ENCODE results near the gene LRRC25.
"Not testable (repeated sequence)": the region's sequence is repeated elsewhere in the genome, so short reads cannot be mapped to it uniquely, and the experiment has no call there.

LRRC25 gene

DNA sequence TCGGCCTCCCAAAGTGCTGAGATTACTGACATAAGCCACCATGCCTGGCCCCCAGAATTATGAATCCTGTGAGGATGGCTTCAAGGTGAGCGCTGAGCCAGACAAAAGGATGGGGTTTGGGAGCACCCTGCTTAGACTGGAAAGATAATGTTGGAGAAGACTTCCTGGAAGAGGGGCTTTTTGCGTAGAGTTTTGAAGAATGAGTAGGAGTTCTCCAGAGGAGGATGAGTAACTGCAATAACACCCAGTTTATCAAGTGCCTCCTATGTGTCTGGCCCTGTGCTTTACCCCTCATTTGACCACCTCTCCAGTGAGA, 12.1 kb downstream of the LRRC25 start:
- TF ChIP-seq FOXM1 (IDR thresholded peaks at IDR 0.05; ENCODE audit: borderline replicate concordance), result no peak
- TF ChIP-seq SP1 (IDR thresholded peaks at IDR 0.05), result no peak
- TF ChIP-seq SUZ12 (IDR thresholded peaks at IDR 0.05), result no peak
- no peak for TF ChIP-seq NFRKB (IDR thresholded peaks at IDR 0.05)
- TF ChIP-seq, protein P1, sequence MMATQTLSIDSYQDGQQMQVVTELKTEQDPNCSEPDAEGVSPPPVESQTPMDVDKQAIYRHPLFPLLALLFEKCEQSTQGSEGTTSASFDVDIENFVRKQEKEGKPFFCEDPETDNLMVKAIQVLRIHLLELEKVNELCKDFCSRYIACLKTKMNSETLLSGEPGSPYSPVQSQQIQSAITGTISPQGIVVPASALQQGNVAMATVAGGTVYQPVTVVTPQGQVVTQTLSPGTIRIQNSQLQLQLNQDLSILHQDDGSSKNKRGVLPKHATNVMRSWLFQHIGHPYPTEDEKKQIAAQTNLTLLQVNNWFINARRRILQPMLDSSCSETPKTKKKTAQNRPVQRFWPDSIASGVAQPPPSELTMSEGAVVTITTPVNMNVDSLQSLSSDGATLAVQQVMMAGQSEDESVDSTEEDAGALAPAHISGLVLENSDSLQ (IDR thresholded peaks at IDR 0.05), result no peak
- no peak for TF ChIP-seq TARDBP (IDR thresholded peaks at IDR 0.05)
- TF ChIP-seq ELF4 (IDR thresholded peaks at IDR 0.05), result no peak
- TF ChIP-seq HDGF (IDR thresholded peaks at IDR 0.05; ENCODE audit: borderline replicate concordance), result no peak
- no peak for TF ChIP-seq CTBP1 (IDR thresholded peaks at IDR 0.05; ENCODE audit: borderline replicate concordance)
- no peak for TF ChIP-seq ZNF384 (IDR thresholded peaks at IDR 0.05)
- no peak for TF ChIP-seq FOXK2 (IDR thresholded peaks at IDR 0.05)
- no peak for TF ChIP-seq LEF1 (IDR thresholded peaks at IDR 0.05; ENCODE audit: borderline replicate concordance)
- TF ChIP-seq L3MBTL2 (conservative IDR thresholded peaks at IDR 0.05), result no peak
- TF ChIP-seq BHLHE40 (IDR thresholded peaks at IDR 0.05; ENCODE audit: borderline replicate concordance), result no peak
- TF ChIP-seq FOXA1 (IDR thresholded peaks at IDR 0.05), result no peak
- TF ChIP-seq ARNT (IDR thresholded peaks at IDR 0.05), result no peak
- DNase-seq (ENCODE audit: extremely low spot score), result no peak
- POLR2A ChIA-PET, result no interaction called here
- CTCF ChIA-PET, result interaction anchor here (0.5 to 1.7 kb wide), 11 partner anchors 11 to 161 kb away, joined by 3 to 6 read pairs (median 3); partner anchors contain the start of gene SSBP4

DNA sequence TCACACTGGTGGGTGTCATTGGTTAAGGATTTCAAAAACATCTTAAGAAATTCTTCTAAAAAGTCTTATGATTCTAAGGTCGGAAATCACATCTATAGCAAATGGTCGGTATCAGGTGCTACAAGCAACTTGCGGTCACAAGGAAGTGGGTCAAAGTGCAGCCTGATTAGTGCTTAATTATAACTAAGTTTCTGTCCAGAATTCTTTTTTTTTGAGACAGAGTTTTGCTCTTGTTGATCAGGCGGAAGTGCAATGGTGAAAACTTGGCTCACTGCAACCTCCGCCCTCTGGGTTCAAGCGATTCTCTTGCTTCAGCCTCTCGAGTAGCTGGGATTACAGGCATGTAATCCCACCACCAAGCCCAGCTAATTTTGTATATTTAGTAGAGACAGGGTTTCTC, 12.6 kb downstream of the LRRC25 start:
- DNase-seq (ENCODE audit: extremely low spot score), result no peak
- TF ChIP-seq, protein P1 (IDR thresholded peaks at IDR 0.05), result no peak
- TF ChIP-seq ZNF384 (IDR thresholded peaks at IDR 0.05) (no peak), TARDBP (IDR thresholded peaks at IDR 0.05) (no peak), SUZ12 (IDR thresholded peaks at IDR 0.05) (no peak), CTBP1 (IDR thresholded peaks at IDR 0.05; ENCODE audit: borderline replicate concordance) (no peak), HDGF (IDR thresholded peaks at IDR 0.05; ENCODE audit: borderline replicate concordance) (no peak), LEF1 (IDR thresholded peaks at IDR 0.05; ENCODE audit: borderline replicate concordance) (no peak), NFRKB (IDR thresholded peaks at IDR 0.05) (no peak), ELF4 (IDR thresholded peaks at IDR 0.05) (no peak), ARNT (IDR thresholded peaks at IDR 0.05) (no peak), L3MBTL2 (conservative IDR thresholded peaks at IDR 0.05) (no peak), BHLHE40 (IDR thresholded peaks at IDR 0.05; ENCODE audit: borderline replicate concordance) (no peak), FOXK2 (IDR thresholded peaks at IDR 0.05) (no peak), FOXM1 (IDR thresholded peaks at IDR 0.05; ENCODE audit: borderline replicate concordance) (no peak), SP1 (IDR thresholded peaks at IDR 0.05) (no peak), FOXA1 (IDR thresholded peaks at IDR 0.05) (no peak)
- CTCF ChIA-PET, result interaction anchor here (0.6 kb wide), 1 partner anchor 28 kb away, joined by 3 read pairs; no protein-coding TSS in a partner anchor
- POLR2A ChIA-PET, result interaction anchor here (1.1 kb wide), 1 partner anchor 35 kb away, joined by 3 read pairs; the partner anchor contains the start of gene SSBP4

DNA sequence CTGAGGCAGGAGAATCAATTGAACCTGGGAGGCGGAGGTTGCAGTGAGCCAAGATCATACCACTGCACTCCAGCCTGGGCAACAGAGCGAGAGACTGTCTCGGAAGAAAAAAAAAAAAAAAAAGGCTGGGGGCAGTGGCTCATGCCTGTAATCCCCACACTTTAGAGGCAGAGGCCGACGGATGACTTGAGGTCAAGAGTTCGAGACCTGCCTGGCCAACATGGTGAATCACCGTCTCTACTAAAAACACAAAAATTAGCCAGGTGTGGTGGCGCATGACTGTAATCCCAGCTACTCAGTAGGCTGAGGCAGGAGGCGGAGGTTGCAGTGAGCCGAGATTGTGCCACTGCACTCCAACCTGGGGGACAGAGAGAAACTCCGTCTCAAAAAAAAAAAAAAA, 13.8 kb downstream of the LRRC25 start:
- DNase-seq (ENCODE audit: extremely low spot score); CTCF ChIA-PET: not testable (repeated sequence)

DNA sequence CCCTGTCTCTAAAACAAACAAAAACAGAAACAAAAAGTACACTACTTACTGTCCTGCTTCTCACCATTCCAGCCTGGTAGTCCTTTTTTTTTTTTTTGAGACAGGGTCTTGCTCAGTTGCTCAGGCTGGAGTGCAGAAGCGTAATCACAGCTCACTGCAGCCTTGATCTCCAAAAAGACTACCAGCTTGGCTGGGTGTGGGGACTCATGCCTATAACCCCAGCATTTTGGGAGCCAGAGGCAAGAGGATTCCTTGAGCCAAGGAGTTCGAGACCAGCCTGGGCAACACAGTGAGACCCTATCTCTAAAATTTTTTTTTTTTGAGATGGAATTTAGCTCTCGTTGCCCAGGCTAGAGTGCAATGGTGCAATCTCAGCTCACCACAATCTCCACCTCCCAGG, 16.6 kb downstream of the LRRC25 start:
- CTCF ChIA-PET, result interaction anchor here (0.6 to 1.2 kb wide), 3 partner anchors 29 to 1019 kb away, joined by 3 to 5 read pairs (median 3); no protein-coding TSS in a partner anchor
- DNase-seq (ENCODE audit: extremely low spot score), result no peak
- POLR2A ChIA-PET, result interaction anchor here (1.2 to 1.7 kb wide), 2 partner anchors 37 to 100 kb away, joined by 3 to 10 read pairs; partner anchors contain the start of gene JUND
- TF ChIP-seq HDGF (IDR thresholded peaks at IDR 0.05; ENCODE audit: borderline replicate concordance), result no peak
- TF ChIP-seq TARDBP (IDR thresholded peaks at IDR 0.05), result no peak
- TF ChIP-seq BHLHE40 (IDR thresholded peaks at IDR 0.05; ENCODE audit: borderline replicate concordance), result no peak
- TF ChIP-seq SUZ12 (IDR thresholded peaks at IDR 0.05), result no peak
- TF ChIP-seq FOXA1 (IDR thresholded peaks at IDR 0.05), result no peak
- TF ChIP-seq SP1 (IDR thresholded peaks at IDR 0.05), result no peak
- no peak for TF ChIP-seq FOXK2 (IDR thresholded peaks at IDR 0.05)
- TF ChIP-seq L3MBTL2 (conservative IDR thresholded peaks at IDR 0.05), result no peak
- no peak for TF ChIP-seq ZNF384 (IDR thresholded peaks at IDR 0.05)
- no peak for TF ChIP-seq CTBP1 (IDR thresholded peaks at IDR 0.05; ENCODE audit: borderline replicate concordance)
- no peak for TF ChIP-seq LEF1 (IDR thresholded peaks at IDR 0.05; ENCODE audit: borderline replicate concordance)
- no peak for TF ChIP-seq ARNT (IDR thresholded peaks at IDR 0.05)
- TF ChIP-seq ELF4 (IDR thresholded peaks at IDR 0.05), result no peak
- no peak for TF ChIP-seq NFRKB (IDR thresholded peaks at IDR 0.05)
- TF ChIP-seq FOXM1 (IDR thresholded peaks at IDR 0.05; ENCODE audit: borderline replicate concordance), result no peak
- TF ChIP-seq, protein P1 (IDR thresholded peaks at IDR 0.05), result no peak

More for the DNA sequence above, 13.8 kb downstream of the LRRC25 start:
- POLR2A ChIA-PET, result not testable (repeated sequence)

DNA sequence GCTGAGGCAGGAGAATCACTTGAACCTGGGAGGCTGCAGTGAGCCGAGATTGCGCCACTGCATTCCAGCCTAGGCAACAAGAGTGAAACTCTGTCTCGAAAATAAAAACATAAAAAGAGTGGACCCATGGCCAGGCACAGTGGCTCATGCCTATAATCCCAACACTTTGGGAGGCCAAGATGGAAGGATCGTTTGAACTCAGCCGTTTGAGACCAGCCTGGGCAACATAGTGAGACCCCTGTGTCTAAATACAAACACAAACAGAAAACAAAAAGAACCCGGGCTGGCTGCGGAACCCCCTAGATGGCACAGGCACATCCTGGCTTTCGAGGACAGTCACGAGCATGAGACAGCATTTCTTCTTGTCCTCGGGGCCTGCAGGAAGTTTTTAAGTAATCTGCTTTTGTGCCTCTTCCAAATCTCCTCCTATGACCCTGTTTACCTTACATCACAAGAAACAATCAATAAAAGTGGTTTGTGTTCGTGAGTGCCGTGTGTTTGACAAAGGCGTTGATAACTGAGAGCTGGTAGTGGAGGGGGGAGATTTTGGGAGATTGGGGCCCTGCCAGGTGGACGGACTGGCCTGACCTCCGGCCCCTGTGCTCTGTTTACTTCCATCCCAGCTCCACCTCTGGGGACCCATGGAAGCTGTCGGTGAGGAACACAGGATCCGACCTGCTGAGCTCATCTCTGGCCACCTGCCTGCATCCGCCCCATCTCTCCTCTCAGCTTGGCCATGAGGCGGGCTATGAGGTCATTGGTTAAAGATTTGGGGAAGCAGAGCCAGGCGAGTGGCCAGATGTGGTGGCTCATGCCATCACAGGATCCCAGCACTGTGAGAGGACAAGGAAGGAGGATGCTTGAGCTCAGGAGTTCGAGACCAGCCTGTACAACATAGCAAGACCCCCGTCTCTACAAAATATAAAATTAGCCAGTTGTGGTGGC, 17.3 kb downstream of the LRRC25 start:
- ChIA-PET CTCF (interaction anchor here (0.6 to 1.2 kb wide), 3 partner anchors 30 to 1018 kb away, joined by 3 to 5 read pairs (median 3); no protein-coding TSS in a partner anchor), POLR2A (interaction anchor here (1.2 to 1.7 kb wide), 2 partner anchors 38 to 99 kb away, joined by 3 to 10 read pairs; partner anchors contain the start of gene JUND)
- DNase-seq (ENCODE audit: extremely low spot score), result no peak
- no peak for TF ChIP-seq SUZ12 (IDR thresholded peaks at IDR 0.05)
- TF ChIP-seq SP1 (IDR thresholded peaks at IDR 0.05), result no peak
- TF ChIP-seq FOXK2 (IDR thresholded peaks at IDR 0.05), result no peak
- TF ChIP-seq BHLHE40 (IDR thresholded peaks at IDR 0.05; ENCODE audit: borderline replicate concordance), result no peak
- no peak for TF ChIP-seq ZNF384 (IDR thresholded peaks at IDR 0.05)
- no peak for TF ChIP-seq HDGF (IDR thresholded peaks at IDR 0.05; ENCODE audit: borderline replicate concordance)
- TF ChIP-seq, protein P1 (IDR thresholded peaks at IDR 0.05), result no peak
- TF ChIP-seq ARNT (IDR thresholded peaks at IDR 0.05), result no peak
- TF ChIP-seq ELF4 (IDR thresholded peaks at IDR 0.05), result no peak
- no peak for TF ChIP-seq FOXM1 (IDR thresholded peaks at IDR 0.05; ENCODE audit: borderline replicate concordance)
- no peak for TF ChIP-seq NFRKB (IDR thresholded peaks at IDR 0.05)
- no peak for TF ChIP-seq FOXA1 (IDR thresholded peaks at IDR 0.05)
- TF ChIP-seq TARDBP (IDR thresholded peaks at IDR 0.05), result no peak
- TF ChIP-seq LEF1 (IDR thresholded peaks at IDR 0.05; ENCODE audit: borderline replicate concordance), result no peak
- TF ChIP-seq CTBP1 (IDR thresholded peaks at IDR 0.05; ENCODE audit: borderline replicate concordance), result no peak
- TF ChIP-seq L3MBTL2 (conservative IDR thresholded peaks at IDR 0.05), result no peak
